Keratinocyte (primary cell): ENCODE data around the gene BEGAIN.

Experiments used
- EZH2 ChIP-seq: IDR thresholded peaks from one replicate; pipeline ENCODE4 v1.6.1; 2012; ENCODE audit warnings: inconsistent platforms, mild to moderate bottlenecking, low read length, moderate library complexity
- TF ChIP-seq, protein P1 (sequence below), 3 experiments: IDR thresholded peaks in 1 of 3; conservative IDR thresholded peaks in 1 of 3; optimal IDR thresholded peaks in 1 of 3; 2 replicates in 2 of 3; 3 replicates in 1 of 3; pipeline versions ENCODE3 to v1.5.1; 2011; ENCODE audit warnings: low read length in 3 of 3, mild to moderate bottlenecking in 3 of 3, moderate library complexity in 2 of 3, control low read depth in 1 of 3, inconsistent platforms in 1 of 3; ENCODE audit not compliant: insufficient read depth in 2 of 3; ENCODE audit errors: extremely low read depth in 1 of 3

DNA sequence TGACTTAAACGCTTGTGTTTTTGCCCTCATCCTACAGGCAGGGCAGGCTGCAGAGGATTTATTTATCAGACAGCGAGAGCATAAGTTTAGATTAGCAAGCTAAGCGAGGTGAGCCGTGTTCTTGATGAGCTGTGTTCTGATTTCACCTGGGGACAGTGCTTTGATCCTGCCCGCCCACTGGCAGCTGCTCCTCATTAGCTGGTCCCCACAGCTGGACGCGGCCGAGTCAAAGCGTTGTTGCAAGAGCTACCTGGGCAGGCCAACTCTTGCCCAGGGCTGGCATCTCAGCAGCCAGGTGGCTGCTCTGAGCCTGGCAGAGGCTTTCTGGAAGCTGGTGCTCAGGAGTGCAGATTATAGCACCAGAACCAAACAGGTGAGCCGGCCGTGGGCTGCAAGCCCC, 46.8 kb upstream of the BEGAIN start:
- TF ChIP-seq, protein P1, sequence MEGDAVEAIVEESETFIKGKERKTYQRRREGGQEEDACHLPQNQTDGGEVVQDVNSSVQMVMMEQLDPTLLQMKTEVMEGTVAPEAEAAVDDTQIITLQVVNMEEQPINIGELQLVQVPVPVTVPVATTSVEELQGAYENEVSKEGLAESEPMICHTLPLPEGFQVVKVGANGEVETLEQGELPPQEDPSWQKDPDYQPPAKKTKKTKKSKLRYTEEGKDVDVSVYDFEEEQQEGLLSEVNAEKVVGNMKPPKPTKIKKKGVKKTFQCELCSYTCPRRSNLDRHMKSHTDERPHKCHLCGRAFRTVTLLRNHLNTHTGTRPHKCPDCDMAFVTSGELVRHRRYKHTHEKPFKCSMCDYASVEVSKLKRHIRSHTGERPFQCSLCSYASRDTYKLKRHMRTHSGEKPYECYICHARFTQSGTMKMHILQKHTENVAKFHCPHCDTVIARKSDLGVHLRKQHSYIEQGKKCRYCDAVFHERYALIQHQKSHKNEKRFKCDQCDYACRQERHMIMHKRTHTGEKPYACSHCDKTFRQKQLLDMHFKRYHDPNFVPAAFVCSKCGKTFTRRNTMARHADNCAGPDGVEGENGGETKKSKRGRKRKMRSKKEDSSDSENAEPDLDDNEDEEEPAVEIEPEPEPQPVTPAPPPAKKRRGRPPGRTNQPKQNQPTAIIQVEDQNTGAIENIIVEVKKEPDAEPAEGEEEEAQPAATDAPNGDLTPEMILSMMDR (optimal IDR thresholded peaks at IDR 0.05 in 1 of 3, IDR thresholded peaks at IDR 0.05 in 1 of 3, conservative IDR thresholded peaks at IDR 0.05 in 1 of 3; ENCODE audit: extremely low read depth in 1 of 3, insufficient read depth in 2 of 3, low read length in 3 of 3): no peak
- TF ChIP-seq EZH2: no peak
